SHP77 treated with DMSO at 0.1 percent for 48 hours (cell line): ENCODE measurements around the gene MYL10.
"Not testable (repeated sequence)": the region's sequence is repeated elsewhere in the genome, so short reads cannot be mapped to it uniquely, and the experiment has no call there.

Source experiments
- DNase-seq: peaks from one replicate; lab custom pipeline; 2025; lab: John Stamatoyannopoulos, UW

MYL10 gene

DNA sequence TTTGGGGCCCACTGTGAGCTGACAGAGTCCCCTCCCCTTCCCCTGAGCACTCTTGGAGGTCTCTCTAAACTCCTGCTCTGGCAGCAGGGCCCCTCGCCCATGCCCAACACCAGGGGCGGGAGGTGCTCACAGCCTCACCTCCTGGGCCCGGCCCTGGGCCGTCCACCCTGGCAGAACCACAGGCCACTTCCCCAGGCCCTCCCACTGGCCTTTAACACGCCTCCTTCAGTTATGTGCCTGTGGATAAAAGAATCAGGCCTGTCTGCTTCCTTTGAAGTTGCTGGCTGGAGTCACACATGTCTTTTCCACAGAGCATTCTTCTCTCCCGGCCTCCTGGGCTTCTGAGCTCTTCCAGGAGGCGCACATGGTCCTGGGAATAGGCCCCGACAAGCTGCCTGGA is 10.2 kb downstream of the MYL10 start:
- no peak for DNase-seq

DNA sequence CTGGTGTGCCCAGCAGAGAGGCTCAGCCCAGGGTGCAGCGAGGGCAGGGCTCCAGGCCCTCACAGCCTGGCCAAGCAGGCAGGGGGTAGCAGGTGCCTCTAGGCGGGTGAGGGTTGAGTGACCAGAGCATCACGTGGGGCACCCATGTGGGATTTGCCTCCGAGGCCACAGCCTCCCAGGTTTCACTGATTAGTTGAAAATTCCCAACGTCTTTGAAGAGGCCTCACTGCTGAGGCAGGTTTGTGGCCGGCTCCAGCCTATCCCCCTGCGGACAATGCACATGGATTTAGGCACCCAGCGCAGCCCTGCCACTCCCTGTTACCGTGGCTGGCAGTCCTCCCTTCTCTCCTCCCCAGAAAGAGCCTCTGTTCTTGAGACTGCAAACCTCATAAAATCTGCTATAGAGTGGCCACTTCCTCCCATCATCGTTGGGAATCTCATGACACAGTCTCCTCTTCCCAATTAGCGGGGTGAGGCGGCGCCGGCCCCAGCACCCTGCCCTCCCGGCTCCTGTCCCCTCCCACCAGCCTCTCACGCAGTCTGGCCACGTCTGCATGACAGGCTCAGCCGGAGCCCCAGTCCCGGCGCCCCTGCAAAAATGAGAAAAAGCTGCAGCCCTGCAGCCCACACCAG is 10.8 kb downstream of the MYL10 start:
- no peak for DNase-seq

- DNase-seq = no peak
These were observed 11.5 kb downstream of the MYL10 start for GRCh38 chr7:101617451-101618206.

GRCh38 chr7:101615446-101615845 is 13.7 kb downstream of the MYL10 start:
- DNase-seq = no peak

DNA sequence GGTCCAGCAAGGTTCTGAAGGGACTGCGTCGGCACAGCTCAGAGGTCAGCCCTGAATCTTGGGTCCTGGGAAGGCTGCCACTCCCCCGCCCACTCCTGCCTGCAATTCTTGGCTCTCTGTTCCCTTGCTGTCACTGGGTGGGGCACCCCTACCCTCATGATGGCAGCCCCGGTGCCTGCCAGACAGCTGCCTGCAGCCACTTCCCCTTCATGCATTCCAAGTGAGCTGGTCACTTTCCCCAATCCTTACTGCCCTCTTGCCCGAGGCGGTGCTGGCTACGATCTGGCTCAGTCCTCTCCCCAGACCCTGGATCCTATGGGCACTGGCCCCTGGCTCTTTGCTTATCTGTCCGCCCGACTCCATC is 14.2 kb downstream of the MYL10 start:
- DNase-seq = no peak

DNA sequence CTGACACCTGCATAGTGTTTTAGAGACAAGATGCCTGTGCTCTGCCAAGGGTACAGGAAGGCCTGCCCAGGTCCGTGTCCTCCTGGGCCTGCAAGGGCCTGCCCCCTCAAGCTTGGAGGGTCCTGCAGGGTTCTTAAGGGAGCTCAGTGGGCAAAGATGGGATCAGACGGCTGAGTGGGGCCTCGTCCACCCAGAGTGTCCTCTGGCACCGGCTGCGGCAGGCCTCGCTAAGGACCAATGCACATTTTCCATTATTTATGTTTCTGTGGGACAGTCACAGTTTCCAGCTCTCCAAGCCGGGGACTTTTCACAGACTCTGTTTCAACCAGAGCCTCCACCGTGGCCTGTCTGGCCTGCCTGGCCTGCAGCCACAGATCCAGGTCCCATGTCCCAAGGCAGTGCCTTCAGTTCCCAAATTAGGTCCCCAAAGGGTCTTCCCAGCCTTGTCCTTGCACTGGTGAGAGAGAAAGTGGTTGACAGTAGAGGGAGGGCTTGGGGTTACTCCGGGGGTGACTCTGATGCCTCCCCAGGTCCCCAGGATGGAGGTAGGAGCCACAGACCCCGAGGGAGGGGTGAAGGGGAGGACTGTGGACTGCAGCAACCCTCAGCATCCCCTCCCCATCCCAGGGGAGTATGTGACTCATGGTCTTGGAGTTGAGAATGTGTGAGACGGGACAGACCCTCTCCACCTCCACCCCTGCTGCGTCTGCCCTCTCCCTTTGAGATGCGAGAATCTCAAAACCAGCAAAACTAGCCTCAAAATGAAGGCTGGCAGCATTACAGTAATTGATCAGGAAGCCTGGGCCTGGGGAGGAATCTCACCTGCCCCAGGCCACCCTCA is 14.8 kb downstream of the MYL10 start:
- no peak for DNase-seq

- DNase-seq = no peak
These were observed 16.1 kb downstream of the MYL10 start for GRCh38 chr7:101612885-101613515.

DNA sequence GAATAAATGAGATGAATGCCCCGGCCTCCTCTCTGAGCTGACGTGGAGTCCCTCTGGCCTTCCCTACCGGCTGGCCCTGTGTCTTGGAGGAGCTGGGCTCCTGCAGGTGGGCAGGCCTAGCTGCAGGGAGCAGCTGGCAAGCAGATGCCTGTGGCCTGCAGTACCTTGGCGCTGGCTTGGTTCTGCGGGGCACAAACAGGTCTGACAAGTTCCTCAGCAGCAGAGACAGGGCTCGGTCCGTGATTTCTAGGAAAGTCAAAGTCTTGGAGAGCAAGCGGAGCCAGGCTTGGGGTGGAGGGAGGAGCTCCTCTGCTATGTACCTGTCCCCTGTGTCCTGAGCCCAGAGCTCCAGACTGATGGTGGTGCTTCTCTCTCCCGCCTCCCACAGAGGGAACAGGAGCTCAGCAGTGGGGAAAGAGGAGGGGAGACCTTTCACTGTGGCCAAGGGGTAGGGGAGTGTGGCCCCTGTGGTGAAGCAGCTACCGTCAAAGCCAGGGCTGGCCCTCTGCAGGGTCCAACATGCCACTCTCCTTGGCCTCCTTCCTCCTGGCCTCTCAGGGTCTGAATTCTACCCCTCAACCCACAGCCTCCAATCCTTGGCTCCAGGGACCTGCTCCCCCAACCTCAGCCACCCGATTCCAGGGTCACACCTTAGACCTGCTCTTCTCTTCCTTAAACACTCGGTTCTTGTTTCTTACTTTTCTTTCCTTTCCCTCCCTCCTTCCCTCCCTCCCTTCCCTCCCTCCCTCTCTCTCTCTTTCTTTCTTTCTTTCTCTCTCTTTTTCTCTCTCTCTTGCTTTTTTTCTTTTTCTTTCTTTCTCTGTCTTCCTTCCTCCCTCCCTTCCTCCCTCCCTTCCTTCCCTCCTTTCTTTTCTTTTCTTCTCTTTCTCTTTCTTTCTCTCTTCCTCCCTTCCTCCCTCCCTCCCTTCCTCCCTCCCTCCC is 20.1 kb downstream of the MYL10 start:
- no peak for DNase-seq

GRCh38 chr7:101606498-101606923 is 22.6 kb downstream of the MYL10 start:
- DNase-seq = no peak

GRCh38 chr7:101605611-101606497 is 23.2 kb downstream of the MYL10 start:
- no peak for DNase-seq

GRCh38 chr7:101604934-101605332 is 24.2 kb downstream of the MYL10 start:
- not testable (repeated sequence) for DNase-seq

DNA sequence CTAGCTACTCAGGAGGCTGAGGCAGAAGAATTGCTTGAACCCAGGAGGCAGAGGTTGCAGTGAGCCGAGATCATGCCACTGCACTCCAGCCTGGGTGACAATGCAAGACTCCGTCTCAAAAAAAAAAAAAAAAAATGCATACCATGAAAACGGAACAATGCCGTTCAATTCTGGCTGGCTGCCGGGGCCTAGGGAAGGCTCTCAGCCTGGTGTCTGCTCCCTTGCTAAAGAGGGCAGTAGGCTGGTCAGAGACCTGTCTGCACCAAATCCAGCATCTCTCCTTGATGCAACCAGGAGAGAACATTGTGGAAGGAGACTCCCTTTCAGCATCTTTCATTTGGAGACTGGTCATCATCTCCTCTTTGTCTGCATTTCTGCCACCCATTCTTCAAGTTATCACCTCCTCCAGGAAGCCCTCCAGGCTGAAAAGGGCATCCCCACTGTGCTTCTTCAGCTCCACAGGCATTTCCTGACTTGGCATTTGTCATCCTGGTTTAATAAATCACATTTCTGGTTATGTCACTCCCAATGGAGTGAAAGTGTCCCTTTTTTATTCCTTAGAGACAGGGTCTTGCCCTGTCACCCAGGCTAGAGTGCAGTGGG is 24.7 kb downstream of the MYL10 start:
- DNase-seq = no peak

- DNase-seq = peak; percentile 8
These were observed 26.4 kb downstream of the MYL10 start for GRCh38 chr7:101602484-101603241.

- no peak for DNase-seq
These were observed 27.0 kb downstream of the MYL10 start for GRCh38 chr7:101602082-101602481.

DNA sequence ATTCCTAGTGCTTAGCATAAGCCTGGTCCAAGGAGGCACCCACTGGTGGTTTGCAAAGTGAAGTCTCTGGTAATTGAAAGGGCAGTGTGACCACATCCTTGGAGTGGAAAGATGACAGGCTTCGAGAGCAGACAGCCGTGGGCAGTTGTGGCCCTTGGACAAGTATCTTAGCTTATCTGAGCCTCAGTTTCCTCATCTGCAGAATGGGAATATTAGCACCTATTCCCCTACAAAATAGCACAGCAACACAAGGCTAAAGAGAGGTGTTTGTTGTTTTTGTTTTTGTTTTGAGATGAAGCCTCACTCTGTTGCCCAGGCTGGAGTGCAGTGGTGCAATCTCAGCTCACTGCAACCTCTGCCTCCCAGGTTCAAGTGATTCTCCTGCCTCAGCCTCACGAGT is 29.3 kb downstream of the MYL10 start:
- DNase-seq = no peak

DNA sequence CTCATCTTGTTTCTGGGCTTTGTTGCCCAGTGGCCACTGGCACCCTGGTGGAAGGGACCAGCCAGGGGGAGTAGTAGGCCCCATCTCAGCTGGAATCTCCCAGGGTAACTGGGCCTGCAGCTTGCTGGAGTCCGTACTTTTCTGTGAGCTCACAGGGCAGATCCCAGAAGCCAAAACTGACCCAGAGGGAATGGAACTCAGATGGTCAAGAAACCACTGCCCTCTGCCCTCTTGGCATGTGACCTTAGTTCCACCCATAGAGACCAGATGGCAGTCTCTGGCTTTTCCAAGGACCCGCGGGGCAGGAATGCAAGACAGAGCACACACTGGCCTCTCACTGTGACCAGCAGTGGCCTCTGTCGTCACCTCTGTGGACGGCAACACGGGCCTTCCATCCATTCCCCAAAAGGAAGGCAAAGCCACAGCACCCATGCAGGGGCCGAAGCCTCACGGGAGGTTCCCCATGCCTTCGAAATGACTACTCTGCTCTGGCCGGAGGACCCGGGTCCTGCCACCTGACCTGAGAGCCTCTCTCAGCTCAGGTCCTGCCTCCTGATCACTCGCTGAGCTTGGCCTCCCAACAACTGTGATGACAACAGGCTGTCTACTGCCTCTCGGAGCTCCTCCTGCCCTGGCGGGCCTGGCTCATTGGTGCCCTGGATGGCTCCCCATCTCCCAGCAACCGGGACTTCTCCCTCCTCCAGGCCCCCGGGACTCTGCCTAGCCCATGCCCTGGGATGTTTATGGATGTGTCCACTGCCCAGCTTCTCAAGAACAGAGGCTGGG is 29.9 kb downstream of the MYL10 start:
- DNase-seq = no peak

DNA sequence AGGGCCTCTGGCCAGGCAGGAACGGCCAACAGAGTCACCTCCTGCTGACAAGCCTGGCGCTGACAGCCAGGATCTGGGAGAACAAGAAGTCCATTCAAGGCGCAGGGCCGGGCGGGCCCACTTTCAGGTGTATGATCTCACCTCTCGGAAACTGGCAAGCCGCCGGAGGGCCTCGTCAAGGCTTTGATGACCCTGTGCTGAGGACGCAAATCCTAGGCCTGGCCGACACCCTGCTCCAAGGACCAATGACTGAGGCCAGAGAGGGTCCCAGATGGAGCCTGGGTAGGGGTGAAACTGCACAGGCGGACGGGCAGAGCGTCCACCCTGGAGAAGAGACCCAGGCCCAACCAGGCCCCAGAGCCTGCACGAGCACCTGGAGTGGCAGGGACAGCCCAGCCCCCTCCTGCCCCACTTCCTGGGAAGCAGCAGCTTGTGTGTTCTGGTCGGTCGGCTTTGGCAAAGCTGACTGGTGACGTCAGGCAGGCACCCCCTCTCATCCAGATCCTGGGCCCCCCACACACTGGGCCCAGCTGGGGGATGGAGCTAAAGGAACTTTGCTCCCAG is 30.6 kb downstream of the MYL10 start:
- no peak for DNase-seq

DNA sequence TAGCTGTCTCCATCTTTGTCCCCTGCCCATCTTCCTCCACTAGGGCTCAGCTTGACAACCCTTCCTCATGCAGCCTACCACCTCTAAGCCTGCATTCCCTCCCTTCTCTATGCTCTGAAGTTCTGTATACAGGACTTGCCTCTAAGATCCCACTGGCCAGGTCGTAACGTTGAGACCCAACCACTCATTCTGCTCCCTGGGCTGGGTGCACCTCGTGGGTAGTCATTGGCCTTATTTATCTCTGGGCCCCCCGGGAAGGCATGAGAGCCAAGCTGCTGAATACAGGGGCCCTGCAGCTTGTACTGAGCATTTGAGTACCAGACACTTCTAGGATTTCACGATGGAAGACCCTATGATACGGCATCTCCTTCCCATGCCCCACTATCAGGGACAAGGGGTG is 31.2 kb downstream of the MYL10 start:
- DNase-seq = no peak
